HEK293 (cell line): ENCODE measurements around the gene TPD52L1.

Source experiments
- CTCF ChIA-PET: fragments of 350-600 bp; formaldehyde crosslinking; extraction: SDS; loops from one replicate; lab custom pipeline; 2021; ENCODE audit warnings: antibody characterized with exemption; lab: Yijun Ruan, JAX
- POLR2A ChIA-PET: fragments of 300-600 bp; formaldehyde crosslinking; extraction: SDS; loops from one replicate; lab custom pipeline; 2020; ENCODE audit warnings: antibody characterized with exemption, inconsistent platforms; lab: Yijun Ruan, JAX
- H3K27ac ChIP-seq: fragments of 200-500 bp; sonication (Bioruptor generic); 2 replicates; pipeline ENCODE4 v1.5.1; 2014; ENCODE audit warnings: low read depth, low read length, control low read depth, inconsistent platforms; ENCODE audit errors: extremely low read depth
- H3K36me3 ChIP-seq, 2 experiments: fragments of 200-500 bp in 1 of 2; sonication (Bioruptor generic) in 1 of 2; 1 replicate in 1 of 2; 2 replicates in 1 of 2; pipeline ENCODE4 v1.5.1; 2014 to 2017; ENCODE audit warnings: inconsistent platforms in 2 of 2, low read length in 2 of 2; ENCODE audit not compliant: control insufficient read depth in 2 of 2, insufficient read depth in 1 of 2
- H3K4me1 ChIP-seq: fragments of 200-500 bp; sonication (Bioruptor generic); 2 replicates; pipeline ENCODE4 v1.5.1; 2014; ENCODE audit warnings: mild to moderate bottlenecking, low read length, inconsistent platforms; ENCODE audit not compliant: control insufficient read depth, insufficient read depth
- H3K4me3 ChIP-seq: 2 replicates; pipeline ENCODE4 v1.5.1; 2011; ENCODE audit warnings: low read depth, mild to moderate bottlenecking, control low read depth, low read length, moderate library complexity
- H3K9me3 ChIP-seq: fragments of 200-500 bp; sonication (Bioruptor generic); 2 replicates; pipeline ENCODE4 v1.5.1; 2014; ENCODE audit warnings: low read depth, low read length, inconsistent platforms; ENCODE audit not compliant: control insufficient read depth, insufficient read depth
- GFI1B ChIP-seq: fragments of 450-650 bp; formaldehyde crosslinking; IDR thresholded peaks from 2 replicates; pipeline ENCODE4 v1.5.1; 2016; ENCODE audit warnings: missing biosample characterization, missing genetic modification characterization
- HOXC10 ChIP-seq: sonication (generic); formaldehyde crosslinking; IDR thresholded peaks from 2 replicates; pipeline ENCODE4 v1.8.1; 2023; ENCODE audit warnings: mild to moderate bottlenecking, missing genetic modification reagents
- MZF1 ChIP-seq: fragments of 450-650 bp; formaldehyde crosslinking; IDR thresholded peaks from 2 replicates; pipeline ENCODE4 v1.5.1; 2017; ENCODE audit warnings: missing biosample characterization, missing genetic modification characterization, borderline replicate concordance
- SETDB1 ChIP-seq: IDR thresholded peaks from one replicate; pipeline ENCODE4 v1.6.1; 2017; ENCODE audit warnings: mild to moderate bottlenecking, low read length, moderate library complexity, mixed read lengths; ENCODE audit not compliant: insufficient read length
- TRIM28 ChIP-seq: IDR thresholded peaks from 2 replicates; pipeline ENCODE4 v1.6.1; 2011; ENCODE audit warnings: low read length, control low read depth, borderline replicate concordance
- ZNF202 ChIP-seq: fragments of 450-650 bp; formaldehyde crosslinking; IDR thresholded peaks from 2 replicates; pipeline ENCODE4 v1.5.1; 2016; ENCODE audit warnings: missing biosample characterization, missing genetic modification characterization, borderline replicate concordance
- ZNF214 ChIP-seq: fragments of 450-650 bp; formaldehyde crosslinking; IDR thresholded peaks from 2 replicates; pipeline ENCODE4 v1.5.1; 2017; ENCODE audit warnings: missing biosample characterization, mild to moderate bottlenecking, missing genetic modification characterization, borderline replicate concordance
- ZNF366 ChIP-seq: fragments of 450-650 bp; formaldehyde crosslinking; conservative IDR thresholded peaks from 2 replicates; pipeline ENCODE4 v1.5.1; 2016; ENCODE audit warnings: missing biosample characterization, missing genetic modification characterization
- ZNF394 ChIP-seq: fragments of 450-650 bp; formaldehyde crosslinking; IDR thresholded peaks from 2 replicates; pipeline ENCODE4 v1.5.1; 2016; ENCODE audit warnings: missing biosample characterization, missing genetic modification characterization, mild to moderate bottlenecking, moderate library complexity, borderline replicate concordance
- ZNF560 ChIP-seq: fragments of 450-650 bp; formaldehyde crosslinking; IDR thresholded peaks from 2 replicates; pipeline ENCODE4 v1.5.1; 2017; ENCODE audit warnings: missing biosample characterization, missing genetic modification characterization, borderline replicate concordance
- ZNF600 ChIP-seq: fragments of 450-650 bp; formaldehyde crosslinking; IDR thresholded peaks from 2 replicates; pipeline ENCODE4 v1.5.1; 2016; ENCODE audit warnings: missing biosample characterization, missing genetic modification characterization
- ZNF626 ChIP-seq: fragments of 450-650 bp; sonication (Bioruptor Pico); formaldehyde crosslinking; IDR thresholded peaks from 2 replicates; pipeline ENCODE4 v1.5.1; 2018; ENCODE audit warnings: missing biosample characterization, missing genetic modification characterization, inconsistent platforms
- ZNF660 ChIP-seq: fragments of 450-650 bp; IDR thresholded peaks from 2 replicates; pipeline ENCODE4 v1.5.1; 2018; ENCODE audit warnings: missing biosample characterization, mild to moderate bottlenecking, missing genetic modification characterization
- ZNF707 ChIP-seq: fragments of 450-650 bp; formaldehyde crosslinking; IDR thresholded peaks from 2 replicates; pipeline ENCODE4 v1.5.1; 2016; ENCODE audit warnings: missing biosample characterization, missing genetic modification characterization
- ZNF76 ChIP-seq: fragments of 450-650 bp; formaldehyde crosslinking; IDR thresholded peaks from 2 replicates; pipeline ENCODE4; 2016; ENCODE audit warnings: low read depth, missing biosample characterization, missing genetic modification characterization, borderline replicate concordance
- TF ChIP-seq, protein P1 (sequence below): fragments of 450-650 bp; formaldehyde crosslinking; IDR thresholded peaks from 2 replicates; pipeline ENCODE4 v1.5.1; 2016; ENCODE audit warnings: missing biosample characterization, missing genetic modification characterization
- TF ChIP-seq, protein P2 (sequence below): fragments of 450-650 bp; formaldehyde crosslinking; IDR thresholded peaks from 2 replicates; pipeline ENCODE4 v1.5.1; 2016; ENCODE audit warnings: missing biosample characterization, missing genetic modification characterization
- TF ChIP-seq, protein P3 (sequence below): fragments of 450-650 bp; formaldehyde crosslinking; IDR thresholded peaks from 2 replicates; pipeline ENCODE4 v1.5.1; 2016; ENCODE audit warnings: missing biosample characterization, missing genetic modification characterization
- TF ChIP-seq, protein P4 (sequence below): fragments of 450-650 bp; formaldehyde crosslinking; IDR thresholded peaks from 2 replicates; pipeline ENCODE4 v1.5.1; 2016; ENCODE audit warnings: missing biosample characterization, missing genetic modification characterization, low read depth

TPD52L1 gene

DNA sequence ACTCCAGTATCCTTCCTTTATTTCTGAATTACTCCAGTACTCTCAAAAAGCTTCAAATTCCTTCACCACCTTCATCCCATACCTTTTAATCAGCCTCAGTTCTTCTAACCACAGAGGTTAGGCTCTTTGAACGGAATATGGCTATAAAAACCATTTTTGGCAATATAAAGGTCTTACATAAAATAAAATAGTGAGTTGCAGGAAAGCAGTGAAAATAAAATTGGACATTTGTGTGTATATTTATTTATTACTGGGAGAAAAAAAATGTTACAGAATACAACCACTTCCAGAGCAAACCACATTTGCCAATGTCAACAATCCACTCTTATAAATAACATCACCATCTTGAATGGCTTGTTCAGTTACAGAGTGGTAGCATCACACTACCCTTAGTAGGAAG is 140.5 kb downstream of the TPD52L1 start:
- no peak for TF ChIP-seq TRIM28
- TF ChIP-seq, protein P1, sequence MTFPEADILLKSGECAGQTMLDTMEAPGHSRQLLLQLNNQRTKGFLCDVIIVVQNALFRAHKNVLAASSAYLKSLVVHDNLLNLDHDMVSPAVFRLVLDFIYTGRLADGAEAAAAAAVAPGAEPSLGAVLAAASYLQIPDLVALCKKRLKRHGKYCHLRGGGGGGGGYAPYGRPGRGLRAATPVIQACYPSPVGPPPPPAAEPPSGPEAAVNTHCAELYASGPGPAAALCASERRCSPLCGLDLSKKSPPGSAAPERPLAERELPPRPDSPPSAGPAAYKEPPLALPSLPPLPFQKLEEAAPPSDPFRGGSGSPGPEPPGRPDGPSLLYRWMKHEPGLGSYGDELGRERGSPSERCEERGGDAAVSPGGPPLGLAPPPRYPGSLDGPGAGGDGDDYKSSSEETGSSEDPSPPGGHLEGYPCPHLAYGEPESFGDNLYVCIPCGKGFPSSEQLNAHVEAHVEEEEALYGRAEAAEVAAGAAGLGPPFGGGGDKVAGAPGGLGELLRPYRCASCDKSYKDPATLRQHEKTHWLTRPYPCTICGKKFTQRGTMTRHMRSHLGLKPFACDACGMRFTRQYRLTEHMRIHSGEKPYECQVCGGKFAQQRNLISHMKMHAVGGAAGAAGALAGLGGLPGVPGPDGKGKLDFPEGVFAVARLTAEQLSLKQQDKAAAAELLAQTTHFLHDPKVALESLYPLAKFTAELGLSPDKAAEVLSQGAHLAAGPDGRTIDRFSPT (tag by site-specific recombination), result no peak
- no peak for TF ChIP-seq GFI1B (tag by site-specific recombination)
- TF ChIP-seq SETDB1, result no peak
- TF ChIP-seq ZNF707 (tag by site-specific recombination), result no peak
- no peak for TF ChIP-seq MZF1
- no peak for TF ChIP-seq ZNF394 (tag by site-specific recombination)
- TF ChIP-seq, protein P2, sequence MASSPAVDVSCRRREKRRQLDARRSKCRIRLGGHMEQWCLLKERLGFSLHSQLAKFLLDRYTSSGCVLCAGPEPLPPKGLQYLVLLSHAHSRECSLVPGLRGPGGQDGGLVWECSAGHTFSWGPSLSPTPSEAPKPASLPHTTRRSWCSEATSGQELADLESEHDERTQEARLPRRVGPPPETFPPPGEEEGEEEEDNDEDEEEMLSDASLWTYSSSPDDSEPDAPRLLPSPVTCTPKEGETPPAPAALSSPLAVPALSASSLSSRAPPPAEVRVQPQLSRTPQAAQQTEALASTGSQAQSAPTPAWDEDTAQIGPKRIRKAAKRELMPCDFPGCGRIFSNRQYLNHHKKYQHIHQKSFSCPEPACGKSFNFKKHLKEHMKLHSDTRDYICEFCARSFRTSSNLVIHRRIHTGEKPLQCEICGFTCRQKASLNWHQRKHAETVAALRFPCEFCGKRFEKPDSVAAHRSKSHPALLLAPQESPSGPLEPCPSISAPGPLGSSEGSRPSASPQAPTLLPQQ, result no peak
- TF ChIP-seq ZNF366 (tag by site-specific recombination), result no peak
- TF ChIP-seq ZNF76 (tag by site-specific recombination), result no peak
- Histone ChIP-seq H3K36me3 (peaks cover 21 to 97% of the 10 kb centered on the region in 2 experiments), H3K4me3 (no peak overlapping the region), H3K27ac (no peak overlapping the region), H3K9me3 (no peaks in the 10 kb centered on the region), H3K4me1 (no peaks in the 10 kb centered on the region)
- CTCF ChIA-PET, result interaction anchor here (0.6 to 1.7 kb wide), 3 partner anchors 17 to 253 kb away, joined by 3 to 5 read pairs (median 4); no protein-coding TSS in a partner anchor
- POLR2A ChIA-PET, result no interaction called here

DNA sequence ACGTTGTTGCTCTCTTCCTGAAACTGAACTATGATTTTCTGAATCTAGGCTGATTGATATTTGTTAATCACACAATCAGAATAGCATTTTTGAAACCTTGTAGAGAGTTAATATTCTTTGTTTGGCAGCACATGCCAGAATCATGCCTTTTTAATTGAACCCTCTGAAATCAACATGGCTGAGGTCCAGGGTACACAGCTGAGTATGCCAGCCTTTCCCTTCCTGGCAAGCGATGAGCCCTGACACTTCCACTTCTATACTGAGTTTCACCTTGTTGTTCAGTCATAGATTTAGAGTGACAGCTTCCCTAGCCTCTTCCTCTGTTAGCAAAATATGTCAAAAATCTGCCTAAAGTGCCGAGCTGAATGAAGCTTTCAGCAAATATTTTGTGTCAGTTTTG is 141.4 kb downstream of the TPD52L1 start:
- H3K27ac ChIP-seq, result no peak overlapping the region
- ChIA-PET CTCF (no interaction called here), POLR2A (no interaction called here)
- H3K36me3 ChIP-seq, result peaks cover 22 to 100% of the 10 kb centered on the region in 2 experiments
- H3K9me3 ChIP-seq, result no peaks in the 10 kb centered on the region
- H3K4me1 ChIP-seq, result no peaks in the 10 kb centered on the region
- no peak for TF ChIP-seq ZNF214
- no peak overlapping the region for H3K4me3 ChIP-seq

DNA sequence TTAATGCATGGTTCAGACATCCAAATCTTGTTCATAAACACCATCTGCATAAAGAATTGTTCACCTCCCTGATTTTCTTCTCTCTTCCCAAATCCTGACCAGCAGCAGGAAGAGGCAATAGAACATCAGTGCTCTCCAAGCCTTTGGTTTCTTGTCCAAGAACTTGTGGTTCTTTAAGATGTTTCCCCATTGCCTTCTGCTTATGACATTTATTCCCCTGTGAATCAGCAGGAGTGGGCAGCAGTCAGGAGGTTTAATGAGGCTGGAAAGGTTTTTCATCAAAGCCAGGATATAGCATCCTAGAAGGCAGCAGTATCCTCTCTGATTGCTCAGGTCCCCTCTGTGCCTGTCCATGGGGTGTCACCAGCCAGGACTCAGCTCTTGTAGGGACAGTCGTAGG is 142.9 kb downstream of the TPD52L1 start:
- TF ChIP-seq, protein P3, sequence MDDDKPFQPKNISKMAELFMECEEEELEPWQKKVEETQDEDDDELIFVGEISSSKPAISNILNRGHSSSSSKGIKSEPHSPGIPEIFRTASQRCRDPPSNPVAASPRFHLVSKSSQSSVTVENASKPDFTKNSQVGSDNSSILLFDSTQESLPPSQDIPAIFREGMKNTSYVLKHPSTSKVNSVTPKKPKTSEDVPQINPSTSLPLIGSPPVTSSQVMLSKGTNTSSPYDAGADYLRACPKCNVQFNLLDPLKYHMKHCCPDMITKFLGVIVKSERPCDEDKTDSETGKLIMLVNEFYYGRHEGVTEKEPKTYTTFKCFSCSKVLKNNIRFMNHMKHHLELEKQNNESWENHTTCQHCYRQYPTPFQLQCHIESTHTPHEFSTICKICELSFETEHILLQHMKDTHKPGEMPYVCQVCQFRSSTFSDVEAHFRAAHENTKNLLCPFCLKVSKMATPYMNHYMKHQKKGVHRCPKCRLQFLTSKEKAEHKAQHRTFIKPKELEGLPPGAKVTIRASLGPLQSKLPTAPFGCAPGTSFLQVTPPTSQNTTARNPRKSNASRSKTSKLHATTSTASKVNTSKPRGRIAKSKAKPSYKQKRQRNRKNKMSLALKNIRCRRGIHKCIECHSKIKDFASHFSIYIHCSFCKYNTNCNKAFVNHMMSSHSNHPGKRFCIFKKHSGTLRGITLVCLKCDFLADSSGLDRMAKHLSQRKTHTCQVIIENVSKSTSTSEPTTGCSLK (tag by site-specific recombination), result no peak
- TF ChIP-seq ZNF600 (tag by site-specific recombination) (no peak), ZNF202 (no peak), ZNF626 (tag by site-specific recombination) (no peak), ZNF560 (tag by site-specific recombination) (no peak), HOXC10 (CRISPR knock-in tag) (no peak), ZNF660 (no peak)
- TF ChIP-seq, protein P4, sequence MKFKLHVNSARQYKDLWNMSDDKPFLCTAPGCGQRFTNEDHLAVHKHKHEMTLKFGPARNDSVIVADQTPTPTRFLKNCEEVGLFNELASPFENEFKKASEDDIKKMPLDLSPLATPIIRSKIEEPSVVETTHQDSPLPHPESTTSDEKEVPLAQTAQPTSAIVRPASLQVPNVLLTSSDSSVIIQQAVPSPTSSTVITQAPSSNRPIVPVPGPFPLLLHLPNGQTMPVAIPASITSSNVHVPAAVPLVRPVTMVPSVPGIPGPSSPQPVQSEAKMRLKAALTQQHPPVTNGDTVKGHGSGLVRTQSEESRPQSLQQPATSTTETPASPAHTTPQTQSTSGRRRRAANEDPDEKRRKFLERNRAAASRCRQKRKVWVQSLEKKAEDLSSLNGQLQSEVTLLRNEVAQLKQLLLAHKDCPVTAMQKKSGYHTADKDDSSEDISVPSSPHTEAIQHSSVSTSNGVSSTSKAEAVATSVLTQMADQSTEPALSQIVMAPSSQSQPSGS (tag by site-specific recombination), result no peak
- POLR2A ChIA-PET, result no interaction called here
- CTCF ChIA-PET, result interaction anchor here (0.6 kb wide), 1 partner anchor 26 kb away, joined by 3 read pairs; no protein-coding TSS in a partner anchor
- Histone ChIP-seq H3K36me3 (peaks cover 24 to 90% of the 10 kb centered on the region in 2 experiments), H3K9me3 (no peaks in the 10 kb centered on the region), H3K4me3 (no peak overlapping the region), H3K4me1 (no peaks in the 10 kb centered on the region), H3K27ac (no peak overlapping the region)
